ENCODE measurements around the gene GEMIN7. TPM values are rescaled to one million over a fixed set of nuclear protein-coding genes. Genes with fewer than 3 reads are reported as not detected.
A peak's percentile ranks its signal among the peaks of the same experiment; 100 is the strongest.
"Not testable (repeated sequence)": the region's sequence is repeated elsewhere in the genome, so short reads cannot be mapped to it uniquely, and the experiment has no call there.

GEMIN7 gene
- total and polyA plus RNA-seq, 2 donors from 2014 or later, result 17.2 to 32.2 TPM

- no peaks in the 10 kb centered on the region for H3K36me3 ChIP-seq (ENCODE audit: control insufficient read depth in 2 of 3, insufficient read depth in 3 of 3, low read length in 3 of 3)
- H3K27ac ChIP-seq (ENCODE audit: low read depth in 2 of 2, low read length in 2 of 2), result no peak overlapping the region
- no peaks in the 10 kb centered on the region for H3K27me3 ChIP-seq (ENCODE audit: control insufficient read depth, insufficient read depth, low read length)
- H3K4me1 ChIP-seq (ENCODE audit: control insufficient read depth in 2 of 3, insufficient read depth in 2 of 3, low read depth in 1 of 3, low read length in 3 of 3), result peaks cover 0 to 9% (median 3%) of the 10 kb centered on the region in 3 donors
- no peak overlapping the region for H3K4me3 ChIP-seq (ENCODE audit: low read length in 3 of 3)
- DNase-seq, result no peak
- FAIRE-seq, result no peak
- intact Hi-C loops (cut with DNase I), result no loop called here
- H3K9me3 ChIP-seq (ENCODE audit: control insufficient read depth in 2 of 3, insufficient read depth in 1 of 3, low read length in 3 of 3), result no peaks in the 10 kb centered on the region
- no peak overlapping the region for H3K9ac ChIP-seq (ENCODE audit: low read length in 3 of 3)
- TF ChIP-seq, protein P1, sequence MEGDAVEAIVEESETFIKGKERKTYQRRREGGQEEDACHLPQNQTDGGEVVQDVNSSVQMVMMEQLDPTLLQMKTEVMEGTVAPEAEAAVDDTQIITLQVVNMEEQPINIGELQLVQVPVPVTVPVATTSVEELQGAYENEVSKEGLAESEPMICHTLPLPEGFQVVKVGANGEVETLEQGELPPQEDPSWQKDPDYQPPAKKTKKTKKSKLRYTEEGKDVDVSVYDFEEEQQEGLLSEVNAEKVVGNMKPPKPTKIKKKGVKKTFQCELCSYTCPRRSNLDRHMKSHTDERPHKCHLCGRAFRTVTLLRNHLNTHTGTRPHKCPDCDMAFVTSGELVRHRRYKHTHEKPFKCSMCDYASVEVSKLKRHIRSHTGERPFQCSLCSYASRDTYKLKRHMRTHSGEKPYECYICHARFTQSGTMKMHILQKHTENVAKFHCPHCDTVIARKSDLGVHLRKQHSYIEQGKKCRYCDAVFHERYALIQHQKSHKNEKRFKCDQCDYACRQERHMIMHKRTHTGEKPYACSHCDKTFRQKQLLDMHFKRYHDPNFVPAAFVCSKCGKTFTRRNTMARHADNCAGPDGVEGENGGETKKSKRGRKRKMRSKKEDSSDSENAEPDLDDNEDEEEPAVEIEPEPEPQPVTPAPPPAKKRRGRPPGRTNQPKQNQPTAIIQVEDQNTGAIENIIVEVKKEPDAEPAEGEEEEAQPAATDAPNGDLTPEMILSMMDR (IDR thresholded peaks at IDR 0.05; ENCODE audit: borderline replicate concordance, extremely low read depth, insufficient read depth), result no peak
Measured at GRCh38 chr19:45117671-45118070, 38.6 kb downstream of the GEMIN7 start.

DNA sequence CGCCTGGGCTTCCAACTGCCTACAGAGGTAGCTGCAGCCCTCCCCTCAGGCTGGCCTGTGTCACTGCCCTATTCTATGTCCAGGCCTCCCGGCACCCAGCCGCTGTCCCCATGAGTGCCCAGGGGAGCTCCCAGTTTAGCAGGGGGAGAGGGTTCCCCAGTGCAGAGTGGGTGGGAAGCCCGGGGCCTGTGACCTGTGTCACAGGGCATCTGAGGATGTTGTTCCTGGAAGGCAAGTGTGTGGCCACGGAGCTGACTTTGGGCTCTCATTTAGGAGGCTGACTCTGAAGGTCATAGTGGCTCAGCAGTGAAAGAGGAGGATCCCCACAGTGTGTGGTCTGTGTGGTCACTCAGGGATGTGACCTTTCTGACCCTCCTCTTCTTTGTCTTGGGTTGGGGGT lies 39.0 kb downstream of the GEMIN7 start:
- peaks cover 0 to 12% (median 4%) of the 10 kb centered on the region in 3 donors for H3K4me1 ChIP-seq (ENCODE audit: control insufficient read depth in 2 of 3, insufficient read depth in 2 of 3, low read depth in 1 of 3, low read length in 3 of 3)
- H3K4me3 ChIP-seq (ENCODE audit: low read length in 3 of 3), result no peak overlapping the region
- H3K9me3 ChIP-seq (ENCODE audit: control insufficient read depth in 2 of 3, insufficient read depth in 1 of 3, low read length in 3 of 3), result no peaks in the 10 kb centered on the region
- H3K27me3 ChIP-seq (ENCODE audit: control insufficient read depth, insufficient read depth, low read length), result no peaks in the 10 kb centered on the region
- no peak overlapping the region for H3K9ac ChIP-seq (ENCODE audit: low read length in 3 of 3)
- FAIRE-seq (no peak), DNase-seq (no peak)
- intact Hi-C loops (cut with DNase I), result no loop called here
- TF ChIP-seq, protein P1 (IDR thresholded peaks at IDR 0.05; ENCODE audit: borderline replicate concordance, extremely low read depth, insufficient read depth), result no peak
- H3K27ac ChIP-seq (ENCODE audit: low read depth in 2 of 2, low read length in 2 of 2), result no peak overlapping the region
- no peaks in the 10 kb centered on the region for H3K36me3 ChIP-seq (ENCODE audit: control insufficient read depth in 2 of 3, insufficient read depth in 3 of 3, low read length in 3 of 3)

- H3K4me1 ChIP-seq (ENCODE audit: control insufficient read depth in 2 of 3, insufficient read depth in 2 of 3, low read depth in 1 of 3, low read length in 3 of 3), result peaks cover 0 to 10% (median 4%) of the 10 kb centered on the region in 3 donors
- H3K9me3 ChIP-seq (ENCODE audit: control insufficient read depth in 2 of 3, insufficient read depth in 1 of 3, low read length in 3 of 3); H3K9ac ChIP-seq (ENCODE audit: low read length in 3 of 3); H3K4me3 ChIP-seq (ENCODE audit: low read length in 3 of 3); H3K27ac ChIP-seq (ENCODE audit: low read depth in 2 of 2, low read length in 2 of 2); H3K36me3 ChIP-seq (ENCODE audit: control insufficient read depth in 2 of 3, insufficient read depth in 3 of 3, low read length in 3 of 3); intact Hi-C loops (cut with DNase I); FAIRE-seq; H3K27me3 ChIP-seq (ENCODE audit: control insufficient read depth, insufficient read depth, low read length); DNase-seq: not testable (repeated sequence)
Measured at GRCh38 chr19:45118591-45119355, 39.7 kb downstream of the GEMIN7 start.

- H3K4me3 ChIP-seq (ENCODE audit: low read length in 3 of 3), result no peak overlapping the region
- no peak for DNase-seq
- no peak for FAIRE-seq
- intact Hi-C loops (cut with DNase I), result no loop called here
- peaks cover 0 to 11% (median 4%) of the 10 kb centered on the region in 3 donors for H3K4me1 ChIP-seq (ENCODE audit: control insufficient read depth in 2 of 3, insufficient read depth in 2 of 3, low read depth in 1 of 3, low read length in 3 of 3)
- peak overlapping the region in 1 of 3 donors; percentile 24 for H3K9ac ChIP-seq (ENCODE audit: low read length in 3 of 3)
- H3K9me3 ChIP-seq (ENCODE audit: control insufficient read depth in 2 of 3, insufficient read depth in 1 of 3, low read length in 3 of 3), result no peaks in the 10 kb centered on the region
- no peaks in the 10 kb centered on the region for H3K27me3 ChIP-seq (ENCODE audit: control insufficient read depth, insufficient read depth, low read length)
- TF ChIP-seq, protein P1 (IDR thresholded peaks at IDR 0.05; ENCODE audit: borderline replicate concordance, extremely low read depth, insufficient read depth), result no peak
- H3K27ac ChIP-seq (ENCODE audit: low read depth in 2 of 2, low read length in 2 of 2), result no peak overlapping the region
- no peaks in the 10 kb centered on the region for H3K36me3 ChIP-seq (ENCODE audit: control insufficient read depth in 2 of 3, insufficient read depth in 3 of 3, low read length in 3 of 3)
Measured at GRCh38 chr19:45119582-45119981, 40.5 kb downstream of the GEMIN7 start.
